HepG2 (cell line): ENCODE results near the gene TOMM40L. TPM values are rescaled to one million over a fixed set of nuclear protein-coding genes. Genes with fewer than 3 reads are reported as not detected.
A peak's percentile ranks its signal among the peaks of the same experiment; 100 is the strongest.
"Not testable (repeated sequence)": the region's sequence is repeated elsewhere in the genome, so short reads cannot be mapped to it uniquely, and the experiment has no call there.

Experiments used
- ATAC-seq: fragments of 200-7000 bp; cut with Tn5 transposase; 3 replicates; pipeline ENCODE4 v1.9.1; 2020; ENCODE audit warnings: mild to moderate bottlenecking, moderate library complexity
- BruUV-seq: library from RNA; stranded (reverse); fragments of 400-500 nt; replicated peaks from 2 replicates; lab custom pipeline; 2021; lab: Mats Ljungman, UMichigan
- CTCF ChIA-PET: fragments of 300-600 bp; formaldehyde crosslinking; extraction: SDS; loops from one replicate; lab custom pipeline; 2021; ENCODE audit warnings: low total read pairs, inconsistent platforms, low intra/inter-chr PET ratio; lab: Yijun Ruan, JAX
- POLR2A ChIA-PET: fragments of 350-600 bp; sonication (Branson Sonifier 250); formaldehyde crosslinking; loops from one replicate; lab custom pipeline; 2020; ENCODE audit warnings: antibody characterized with exemption, inconsistent platforms; lab: Yijun Ruan, JAX
- DNase-seq: peaks from one replicate; pipeline ENCODE4 v3.0.0-alpha.2; 2015; ENCODE audit warnings: low spot score
- FAIRE-seq: peaks from 3 replicates; lab custom pipeline; 2011; peaks lifted over from hg19 to GRCh38; lab: Jason Lieb, UNC
- H2AFZ ChIP-seq: one replicate; pipeline ENCODE4 v1.6.1; 2011; ENCODE audit warnings: low read length, inconsistent platforms
- H3K27ac ChIP-seq: fragments of 300-600 bp; 3 replicates; pipeline ENCODE4 v1.8.0; 2011; ENCODE audit warnings: mixed run types, mild to moderate bottlenecking, mixed read lengths, low read length, inconsistent platforms; ENCODE audit not compliant: insufficient read depth; ENCODE audit errors: extremely low read length
- H3K27me3 ChIP-seq, 2 experiments: fragments of 200-600 bp in 1 of 2; 2 replicates in 1 of 2; 3 replicates in 1 of 2; pipeline versions ENCODE4 v1.6.0 to v1.8.0; 2011; ENCODE audit warnings: low read length in 2 of 2, mild to moderate bottlenecking in 2 of 2, moderate library complexity in 2 of 2, inconsistent platforms in 1 of 2; ENCODE audit not compliant: insufficient read depth in 2 of 2, control insufficient read depth in 1 of 2
- H3K36me3 ChIP-seq, 2 experiments: fragments of 200-600 bp in 1 of 2; replicated peaks in 1 of 2; 2 replicates in 1 of 2; 3 replicates in 1 of 2; pipeline versions ENCODE4 v1.5.1 to v1.8.0; 2011; ENCODE audit warnings: low read length in 2 of 2, inconsistent platforms in 1 of 2; ENCODE audit not compliant: insufficient read depth in 2 of 2, control insufficient read depth in 1 of 2
- H3K4me1 ChIP-seq: 2 replicates; pipeline ENCODE4 v1.5.1; 2012; ENCODE audit warnings: low read length, inconsistent platforms; ENCODE audit not compliant: insufficient read depth
- H3K4me2 ChIP-seq: 2 replicates; pipeline ENCODE4 v1.6.0; 2011; ENCODE audit warnings: low read depth, low read length, inconsistent platforms
- H3K4me3 ChIP-seq, 3 experiments: fragments of 200-600 bp in 1 of 3; sonication (generic), shearing (Covaris generic) in 1 of 3; replicated peaks in 1 of 3; 2 replicates each; pipeline ENCODE4 v1.5.1; 2011 to 2016; ENCODE audit warnings: low read length in 3 of 3, inconsistent platforms in 2 of 3, low read depth in 2 of 3, mild to moderate bottlenecking in 2 of 3, control low read depth in 1 of 3, mixed read lengths in 1 of 3; ENCODE audit not compliant: insufficient read depth in 1 of 3
- H3K79me2 ChIP-seq: one replicate; pipeline ENCODE4 v1.6.1; 2011; ENCODE audit warnings: low read length, inconsistent platforms; ENCODE audit not compliant: insufficient read depth
- H3K9ac ChIP-seq: 2 replicates; pipeline ENCODE4 v1.6.0; 2011; ENCODE audit warnings: mild to moderate bottlenecking, low read depth, low read length, inconsistent platforms; ENCODE audit not compliant: insufficient read depth
- H3K9me3 ChIP-seq: 2 replicates; pipeline ENCODE4 v1.5.1; 2012; ENCODE audit warnings: mild to moderate bottlenecking, low read length
- H4K20me1 ChIP-seq: 2 replicates; pipeline ENCODE4 v1.6.0; 2011; ENCODE audit warnings: inconsistent platforms, mild to moderate bottlenecking, low read length, moderate library complexity; ENCODE audit not compliant: insufficient read depth
- ELF3 ChIP-seq: IDR thresholded peaks from 2 replicates; pipeline ENCODE4 v1.6.1; 2016; ENCODE audit warnings: missing genetic modification reagents, missing compliant biosample characterization
- GABPB1 ChIP-seq: IDR thresholded peaks from 2 replicates; pipeline ENCODE4 v1.6.1; 2016; ENCODE audit warnings: mild to moderate bottlenecking, missing genetic modification reagents, moderate library complexity, missing compliant biosample characterization
- HOXA5 ChIP-seq: sonication (generic); formaldehyde crosslinking; IDR thresholded peaks from 2 replicates; pipeline ENCODE4 v1.4.0; 2020; ENCODE audit warnings: missing genetic modification reagents
- MAFF ChIP-seq: IDR thresholded peaks from 2 replicates; pipeline ENCODE4 v1.6.1; 2011; ENCODE audit warnings: low read depth, low read length, improper control_type of control experiment
- MAFK ChIP-seq, 2 experiments: IDR thresholded peaks in 1 of 2; conservative IDR thresholded peaks in 1 of 2; 2 replicates each; pipeline ENCODE4 v1.6.1; 2011; ENCODE audit warnings: improper control_type of control experiment in 2 of 2, low read length in 2 of 2
- NFYB ChIP-seq: sonication (generic); formaldehyde crosslinking; IDR thresholded peaks from 2 replicates; pipeline ENCODE4 v1.4.0; 2020; ENCODE audit warnings: missing genetic modification reagents
- NFYC ChIP-seq: IDR thresholded peaks from 2 replicates; pipeline ENCODE4 v1.6.1; 2016; ENCODE audit warnings: missing genetic modification reagents, missing compliant biosample characterization
- NONO ChIP-seq, 2 experiments: fragments of 450-650 bp in 1 of 2; sonication (generic) in 1 of 2; formaldehyde crosslinking in 1 of 2; IDR thresholded peaks in 1 of 2; conservative IDR thresholded peaks in 1 of 2; 2 replicates each; pipeline versions ENCODE4 v1.6.1 to v1.8.0; 2017 to 2022; ENCODE audit warnings: mild to moderate bottlenecking in 1 of 2, missing genetic modification reagents in 1 of 2, moderate library complexity in 1 of 2
- NR1H2 ChIP-seq: sonication (generic); formaldehyde crosslinking; IDR thresholded peaks from 2 replicates; pipeline ENCODE4 v1.8.1; 2022; ENCODE audit warnings: low read depth, missing genetic modification reagents, borderline replicate concordance
- ZFP37 ChIP-seq: sonication (generic); formaldehyde crosslinking; IDR thresholded peaks from 2 replicates; pipeline ENCODE4 v1.4.0; 2020; ENCODE audit warnings: missing genetic modification reagents, borderline replicate concordance
- ZKSCAN1 ChIP-seq: fragments of 150-350 bp; IDR thresholded peaks from 2 replicates; pipeline ENCODE4 v1.6.1; 2014; ENCODE audit warnings: low read length
- ZMYM4 ChIP-seq: sonication (generic); formaldehyde crosslinking; IDR thresholded peaks from 2 replicates; pipeline ENCODE4 v1.8.1; 2023; ENCODE audit warnings: mild to moderate bottlenecking, missing genetic modification reagents
- ZNF143 ChIP-seq: sonication (generic); formaldehyde crosslinking; IDR thresholded peaks from 2 replicates; pipeline ENCODE4 v1.4.0; 2020; ENCODE audit warnings: missing genetic modification reagents
- ZNF501 ChIP-seq: sonication (generic); formaldehyde crosslinking; IDR thresholded peaks from 2 replicates; pipeline ENCODE4 v1.5.1; 2020; ENCODE audit warnings: mild to moderate bottlenecking, moderate library complexity, missing genetic modification reagents
- ZNF777 ChIP-seq: sonication (generic); formaldehyde crosslinking; IDR thresholded peaks from 2 replicates; pipeline ENCODE4 v1.4.0; 2020; ENCODE audit warnings: missing genetic modification reagents
- ZUFSP ChIP-seq: sonication (generic); formaldehyde crosslinking; IDR thresholded peaks from 2 replicates; pipeline ENCODE4 v1.9.0; 2021; ENCODE audit warnings: missing genetic modification reagents, mild to moderate bottlenecking, borderline replicate concordance
- WGBS: methylation state at CpG from one replicate; pipeline ENCODE4 v1.1.6; 2017; ENCODE audit warnings: low lambda C conversion rate; 5-methylcytosine and 5-hydroxymethylcytosine counted together
- in situ Hi-C: cut with HindIII; loops from 2 replicates; pipeline ENCODE4 v1.10.0; 2017; ENCODE audit warnings: low pct_unique_long_range_greater_than_20kb; ENCODE audit not compliant: extremely low pct_ligation_motif_present
- intact Hi-C: fragments of 100-400 bp; cut with micrococcal nuclease; formaldehyde crosslinking; loops from one replicate; pipeline ENCODE4 v1.10.0; 2022; ENCODE audit not compliant: unreplicated experiment
- polyA plus RNA-seq, 8 experiments: library from polyadenylated mRNA; depleted of rRNA in 3 of 8; stranded (reverse) in 7 of 8; unstranded in 1 of 8; fragments of >200 nt; fragmentation: Illumina TruSeq in 4 of 8; extraction: Trizol in 4 of 8; gene quantifications; 2 replicates each; pipeline versions ENCODE4 v1.2.1 to v1.2.3, GENCODE V29; 2011 to 2016; ENCODE audit warnings: low read depth in 4 of 8, missing spikeins in 1 of 8, mixed read lengths in 1 of 8; ENCODE audit not compliant: insufficient read depth in 1 of 8
- total RNA-seq, 5 experiments: library from RNA; depleted of rRNA; stranded (reverse); fragments of >200 nt; fragmentation: Illumina TruSeq; extraction: Trizol; gene quantifications; 2 replicates each; pipeline ENCODE4 v1.2.3, GENCODE V29; 2016; ENCODE audit warnings: low read depth in 1 of 5

TOMM40L gene
- total and polyA plus RNA-seq, 2 of the 13 experiments (the other 11 are each of a cell fraction or from before 2014, with no cell fraction given), result 14.1 to 26.2 TPM

GRCh38 chr1:161244888-161245287, 19.0 kb downstream of the TOMM40L start (continued):
- TF ChIP-seq ZFP37 (CRISPR knock-in tag), result no peak
- no peak for TF ChIP-seq ZNF143 (CRISPR knock-in tag)

- in situ Hi-C loops, intact Hi-C loops, H3K9ac ChIP-seq, H3K36me3 ChIP-seq, H3K79me2 ChIP-seq, H3K27me3 ChIP-seq, H4K20me1 ChIP-seq, H2AFZ ChIP-seq, CTCF ChIA-PET, FAIRE-seq, DNase-seq, H3K4me3 ChIP-seq, BruUV-seq, H3K9me3 ChIP-seq, H3K27ac ChIP-seq, ATAC-seq: not testable (repeated sequence)
- TF ChIP-seq MAFF, result peak; percentile 41; the same call in 1 of the 2 replicates
- TF ChIP-seq NFYC (CRISPR knock-in tag), result peak; percentile 63
- peak; percentile 44; the same call in 1 of the 2 replicates for TF ChIP-seq NFYB (CRISPR knock-in tag)
- TF ChIP-seq MAFK (conservative IDR thresholded peaks at IDR 0.05 in 1 of 2, IDR thresholded peaks at IDR 0.05 in 1 of 2; ENCODE audit: low read length in 2 of 2), result peak; percentile 10 to 56; a peak in 3 of 4 replicates
- POLR2A ChIA-PET, result interaction anchor here (1.1 kb wide), 2 partner anchors 24 to 48 kb away, joined by 3 to 5 read pairs; partner anchors contain the start of genes NDUFS2 and TOMM40L
- WGBS, result 72% methylated on average over 5 of the region's 5 CpGs
- Histone ChIP-seq H3K4me2 (0 out of 2 replicates have a peak overlapping the region, but pooled peaks have one; percentile 53), H3K4me1 (peaks cover 22% of the 10 kb centered on the region)
Measured at GRCh38 chr1:161250100-161250499, 24.2 kb downstream of the TOMM40L start.

GRCh38 chr1:161250829-161251228, 25.0 kb downstream of the TOMM40L start:
- ChIA-PET CTCF (no interaction called here), POLR2A (interaction anchor here (1.1 kb wide), 1 partner anchor 25 kb away, joined by 5 read pairs; the partner anchor contains the start of gene TOMM40L)
- Histone ChIP-seq H3K79me2 (no peaks in the 10 kb centered on the region), H3K27ac (no peak overlapping the region), H3K4me1 (peaks cover 29% of the 10 kb centered on the region), H4K20me1 (no peaks in the 10 kb centered on the region), H3K4me3 (peak overlapping the region in 1 of 3 experiments; percentile 44; a peak in 2 of 6 replicates), H3K36me3 (no peaks in the 10 kb centered on the region), H3K9ac (no peak overlapping the region), H2AFZ (no peak overlapping the region), H3K4me2 (peak overlapping the region; percentile 53), H3K9me3 (no peaks in the 10 kb centered on the region), H3K27me3 (peaks cover 0 to 1% of the 10 kb centered on the region in 2 experiments; a peak in 2 of 5 replicates)
- ATAC-seq (no peak), DNase-seq (no peak), FAIRE-seq (peak; percentile 43)
- intact Hi-C loops, result no loop called here
- in situ Hi-C loops, result no loop called here
- BruUV-seq, result no TSS peak
- WGBS, result 22% methylated on average over 5 of the region's 7 CpGs
- TF ChIP-seq ZUFSP (CRISPR knock-in tag), result no peak
- no peak for TF ChIP-seq NONO (IDR thresholded peaks at IDR 0.05)
- no peak for TF ChIP-seq NONO (CRISPR knock-in tag; conservative IDR thresholded peaks at IDR 0.05)
- TF ChIP-seq ZNF501 (CRISPR knock-in tag), result 0 out of 2 replicates have a peak, but pooled peaks have one; percentile 5
- peak; percentile 50; the same call in 1 of the 2 replicates for TF ChIP-seq ZMYM4 (CRISPR knock-in tag)
- TF ChIP-seq ELF3, result 0 out of 2 replicates have a peak, but pooled peaks have one; percentile 47
- no peak for TF ChIP-seq ZKSCAN1
- no peak for TF ChIP-seq ZNF777 (CRISPR knock-in tag)
- TF ChIP-seq GABPB1 (CRISPR knock-in tag), result peak; percentile 39; the same call in 1 of the 2 replicates
- TF ChIP-seq NR1H2, result no peak
- no peak for TF ChIP-seq HOXA5 (CRISPR knock-in tag)
